Gastroesophageal sphincter (tissue), 3 donors: ENCODE data around the gene P2RY2.

Source experiments
- CTCF ChIP-seq, 4 experiments: fragments of 200-600 bp in 2 of 4; fragments of 450-650 bp in 2 of 4; sonication (generic) in 1 of 4; IDR thresholded peaks; one replicate each; pipeline ENCODE4 v1.5.1; 2017 to 2019; ENCODE audit warnings: antibody characterized with exemption in 4 of 4, mild to moderate bottlenecking in 2 of 4, moderate library complexity in 2 of 4
- EP300 ChIP-seq: sonication (generic); formaldehyde crosslinking; IDR thresholded peaks from one replicate; pipeline ENCODE4 v1.6.1; 2017; ENCODE audit warnings: antibody characterized with exemption, mild to moderate bottlenecking
- POLR2A ChIP-seq, 2 donors: fragments of 450-650 bp; IDR thresholded peaks; one replicate each; pipeline ENCODE4 v1.6.1; 2017; ENCODE audit warnings: antibody characterized with exemption in 2 of 2, mild to moderate bottlenecking in 2 of 2, moderate library complexity in 1 of 2
- POLR2AphosphoS5 ChIP-seq: sonication (generic); formaldehyde crosslinking; IDR thresholded peaks from one replicate; pipeline ENCODE4 v1.6.1; 2017; ENCODE audit warnings: antibody characterized with exemption

- TF ChIP-seq EP300 (no peak), CTCF (IDR thresholded peaks at IDR 0.05) (no peak), POLR2AphosphoS5 (no peak), POLR2A (IDR thresholded peaks at IDR 0.05) (no peak)
Observed at GRCh38 chr11:73168925-73169579, 49.0 kb upstream of the P2RY2 start.
